ENCODE data around the gene DOCK11. TPM values are rescaled to one million over a fixed set of nuclear protein-coding genes. Genes with fewer than 3 reads are reported as not detected.

DOCK11 gene
- total and polyA plus RNA-seq, 2 experiments from 2014 or later: 7.6 to 8.3 TPM

DNA sequence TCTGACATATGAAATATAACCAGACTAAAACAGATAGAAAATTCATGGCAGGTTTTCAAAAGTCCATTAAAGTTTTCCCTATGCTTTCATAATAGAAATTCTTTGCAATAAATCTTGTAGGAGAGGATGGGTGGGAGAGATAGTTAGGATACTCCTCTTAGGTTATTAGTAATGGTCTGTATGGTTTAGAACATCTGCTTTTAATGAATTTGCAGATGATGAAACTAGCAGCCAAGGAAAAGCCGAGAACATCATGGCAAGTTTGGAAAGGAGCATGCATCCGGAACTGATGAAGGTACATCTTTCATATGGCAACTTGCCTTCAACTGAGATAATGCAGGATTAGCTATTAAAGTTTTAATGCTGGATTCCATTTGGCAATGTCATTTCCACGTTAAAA, 70.7 kb downstream of the DOCK11 start:
- H3K79me2 ChIP-seq: no peaks in the 10 kb centered on the region
- H3K9me3 ChIP-seq (ENCODE audit: low read depth): no peaks in the 10 kb centered on the region
- no peaks in the 10 kb centered on the region for H3K36me3 ChIP-seq (replicated peaks; ENCODE audit: insufficient read depth, low read depth)
- TF ChIP-seq EZH2phosphoT487 (IDR thresholded peaks at IDR 0.05; ENCODE audit: low read depth, severe bottlenecking, unreplicated experiment): no peak
- no peak for TF ChIP-seq EZH2 (IDR thresholded peaks at IDR 0.05; ENCODE audit: borderline replicate concordance)
- TF ChIP-seq, protein P1, sequence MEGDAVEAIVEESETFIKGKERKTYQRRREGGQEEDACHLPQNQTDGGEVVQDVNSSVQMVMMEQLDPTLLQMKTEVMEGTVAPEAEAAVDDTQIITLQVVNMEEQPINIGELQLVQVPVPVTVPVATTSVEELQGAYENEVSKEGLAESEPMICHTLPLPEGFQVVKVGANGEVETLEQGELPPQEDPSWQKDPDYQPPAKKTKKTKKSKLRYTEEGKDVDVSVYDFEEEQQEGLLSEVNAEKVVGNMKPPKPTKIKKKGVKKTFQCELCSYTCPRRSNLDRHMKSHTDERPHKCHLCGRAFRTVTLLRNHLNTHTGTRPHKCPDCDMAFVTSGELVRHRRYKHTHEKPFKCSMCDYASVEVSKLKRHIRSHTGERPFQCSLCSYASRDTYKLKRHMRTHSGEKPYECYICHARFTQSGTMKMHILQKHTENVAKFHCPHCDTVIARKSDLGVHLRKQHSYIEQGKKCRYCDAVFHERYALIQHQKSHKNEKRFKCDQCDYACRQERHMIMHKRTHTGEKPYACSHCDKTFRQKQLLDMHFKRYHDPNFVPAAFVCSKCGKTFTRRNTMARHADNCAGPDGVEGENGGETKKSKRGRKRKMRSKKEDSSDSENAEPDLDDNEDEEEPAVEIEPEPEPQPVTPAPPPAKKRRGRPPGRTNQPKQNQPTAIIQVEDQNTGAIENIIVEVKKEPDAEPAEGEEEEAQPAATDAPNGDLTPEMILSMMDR (IDR thresholded peaks at IDR 0.05; ENCODE audit: poor library complexity): no peak
- no peaks in the 10 kb centered on the region for H3K9me2 ChIP-seq (replicated peaks; ENCODE audit: insufficient read depth)
- H2AFZ ChIP-seq: no peak overlapping the region
- DNase-seq (ENCODE audit: low spot score): no peak
- no peak overlapping the region for H3K4me3 ChIP-seq
- 59% methylated on average over 3 of the region's 3 CpGs for WGBS (ENCODE audit: low lambda C conversion rate, missing lambda C conversion rate)
- no peaks in the 10 kb centered on the region for H3K27me3 ChIP-seq
- H4K20me1 ChIP-seq (ENCODE audit: insufficient read depth, poor library complexity, severe bottlenecking): no peaks in the 10 kb centered on the region
- H3K4me1 ChIP-seq (ENCODE audit: insufficient read depth): no peaks in the 10 kb centered on the region
- no peak overlapping the region for H3K27ac ChIP-seq
- no peak overlapping the region for H3K4me2 ChIP-seq

DNA sequence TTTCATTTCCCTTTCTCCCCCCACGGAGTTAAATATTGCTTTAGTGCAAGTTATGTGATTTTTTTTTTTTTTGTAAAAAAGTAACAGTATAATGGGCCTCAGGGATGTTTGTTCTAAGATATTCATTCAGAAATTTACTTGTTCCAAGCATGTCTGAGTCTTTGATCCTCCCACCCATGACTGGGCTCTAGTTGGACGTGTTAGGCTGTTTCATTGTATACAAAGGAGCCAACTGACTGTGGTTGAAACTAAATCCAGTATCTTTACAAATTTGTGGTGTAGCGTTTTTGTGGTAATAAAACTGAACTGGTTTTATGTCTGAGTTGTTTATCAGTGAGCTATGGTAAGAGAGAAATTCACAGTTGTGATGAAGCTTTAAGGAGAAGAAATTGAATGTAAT, 74.1 kb downstream of the DOCK11 start:
- Histone ChIP-seq H3K9me3 (ENCODE audit: low read depth) (no peaks in the 10 kb centered on the region), H3K36me3 (replicated peaks; ENCODE audit: insufficient read depth, low read depth) (no peaks in the 10 kb centered on the region), H3K79me2 (no peaks in the 10 kb centered on the region), H2AFZ (no peak overlapping the region), H3K27ac (no peak overlapping the region), H3K4me1 (ENCODE audit: insufficient read depth) (no peaks in the 10 kb centered on the region), H3K27me3 (no peaks in the 10 kb centered on the region), H3K4me3 (no peak overlapping the region), H4K20me1 (ENCODE audit: insufficient read depth, poor library complexity, severe bottlenecking) (no peaks in the 10 kb centered on the region), H3K4me2 (no peak overlapping the region), H3K9me2 (replicated peaks; ENCODE audit: insufficient read depth) (no peaks in the 10 kb centered on the region)
- WGBS (ENCODE audit: low lambda C conversion rate, missing lambda C conversion rate): 52% methylated on average over 3 of the region's 3 CpGs
- DNase-seq (ENCODE audit: low spot score): no peak
- TF ChIP-seq, protein P1 (IDR thresholded peaks at IDR 0.05; ENCODE audit: poor library complexity): no peak
- TF ChIP-seq EZH2phosphoT487 (IDR thresholded peaks at IDR 0.05; ENCODE audit: low read depth, severe bottlenecking, unreplicated experiment): no peak
- no peak for TF ChIP-seq EZH2 (IDR thresholded peaks at IDR 0.05; ENCODE audit: borderline replicate concordance)

DNA sequence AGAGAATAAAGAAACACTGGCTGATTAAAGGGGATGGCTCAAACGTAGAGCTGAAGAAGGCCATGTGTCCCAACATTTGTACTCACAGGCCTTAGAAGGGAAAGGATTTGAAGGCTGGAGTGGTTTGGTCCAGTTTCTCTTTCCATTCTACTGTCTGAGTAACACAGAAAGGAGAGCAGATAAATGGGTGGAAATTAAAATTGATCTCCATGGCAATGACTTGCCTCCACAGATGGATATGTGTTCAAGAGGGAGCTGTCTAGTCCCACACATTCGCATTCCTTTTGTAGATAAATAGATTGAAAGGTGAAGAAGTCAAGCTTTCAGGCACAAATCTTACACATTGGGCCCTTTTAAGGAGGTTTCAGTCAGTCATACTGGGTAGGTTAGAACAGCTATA, 74.6 kb downstream of the DOCK11 start:
- H3K4me3 ChIP-seq: no peak overlapping the region
- TF ChIP-seq, protein P1 (IDR thresholded peaks at IDR 0.05; ENCODE audit: poor library complexity): no peak
- no peak for TF ChIP-seq EZH2 (IDR thresholded peaks at IDR 0.05; ENCODE audit: borderline replicate concordance)
- no peak for TF ChIP-seq EZH2phosphoT487 (IDR thresholded peaks at IDR 0.05; ENCODE audit: low read depth, severe bottlenecking, unreplicated experiment)
- no peak overlapping the region for H3K27ac ChIP-seq
- no peaks in the 10 kb centered on the region for H3K79me2 ChIP-seq
- H3K27me3 ChIP-seq: no peaks in the 10 kb centered on the region
- H2AFZ ChIP-seq: no peak overlapping the region
- H3K4me2 ChIP-seq: no peak overlapping the region
- H3K9me3 ChIP-seq (ENCODE audit: low read depth): no peaks in the 10 kb centered on the region
- H4K20me1 ChIP-seq (ENCODE audit: insufficient read depth, poor library complexity, severe bottlenecking): no peaks in the 10 kb centered on the region
- no peaks in the 10 kb centered on the region for H3K4me1 ChIP-seq (ENCODE audit: insufficient read depth)
- DNase-seq (ENCODE audit: low spot score): no peak
- H3K36me3 ChIP-seq (replicated peaks; ENCODE audit: insufficient read depth, low read depth): no peaks in the 10 kb centered on the region
- WGBS (ENCODE audit: low lambda C conversion rate, missing lambda C conversion rate): 67% methylated on average over 2 of the region's 2 CpGs
- H3K9me2 ChIP-seq (replicated peaks; ENCODE audit: insufficient read depth): no peaks in the 10 kb centered on the region

DNA sequence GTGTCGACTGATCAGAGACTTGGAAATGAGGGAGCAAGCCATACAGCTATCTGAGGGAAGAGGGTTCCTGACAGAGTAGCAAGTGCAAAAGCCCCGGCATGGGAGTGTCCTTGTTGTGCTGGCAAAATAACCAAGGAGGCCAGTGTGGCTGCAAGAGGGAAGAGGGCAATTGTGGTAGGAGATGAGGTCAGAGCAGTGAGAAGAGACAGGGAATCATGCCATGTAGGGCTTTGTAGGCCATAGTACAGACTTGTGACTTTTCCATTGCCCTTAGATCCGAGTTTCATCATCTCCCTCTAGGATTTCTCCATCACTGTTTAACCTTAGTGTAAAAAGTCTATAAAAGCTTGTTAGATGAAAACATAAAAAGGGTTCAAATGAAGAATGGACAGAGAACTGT, 76.2 kb downstream of the DOCK11 start:
- Histone ChIP-seq H3K79me2 (no peaks in the 10 kb centered on the region), H3K27ac (peak overlapping the region; percentile 51), H3K36me3 (replicated peaks; ENCODE audit: insufficient read depth, low read depth) (no peaks in the 10 kb centered on the region), H3K4me2 (no peak overlapping the region), H3K27me3 (no peaks in the 10 kb centered on the region), H3K4me3 (no peak overlapping the region), H3K9me3 (ENCODE audit: low read depth) (no peaks in the 10 kb centered on the region), H2AFZ (no peak overlapping the region), H4K20me1 (ENCODE audit: insufficient read depth, poor library complexity, severe bottlenecking) (no peaks in the 10 kb centered on the region), H3K9me2 (replicated peaks; ENCODE audit: insufficient read depth) (no peaks in the 10 kb centered on the region), H3K4me1 (ENCODE audit: insufficient read depth) (no peaks in the 10 kb centered on the region)
- TF ChIP-seq EZH2 (IDR thresholded peaks at IDR 0.05; ENCODE audit: borderline replicate concordance): no peak
- TF ChIP-seq, protein P1 (IDR thresholded peaks at IDR 0.05; ENCODE audit: poor library complexity): no peak
- no peak for TF ChIP-seq EZH2phosphoT487 (IDR thresholded peaks at IDR 0.05; ENCODE audit: low read depth, severe bottlenecking, unreplicated experiment)
- DNase-seq (ENCODE audit: low spot score): peak; percentile 26
- 55% methylated on average over 3 of the region's 3 CpGs for WGBS (ENCODE audit: low lambda C conversion rate, missing lambda C conversion rate)

Measured in hepatocyte (in vitro differentiated cells).